Measurements from ENCODE around the gene PLA2G2C. TPM values are rescaled to one million over a fixed set of nuclear protein-coding genes. Genes with fewer than 3 reads are reported as not detected.

The PLA2G2C gene
- total RNA-seq, 4 donors from 2014 or later, result 0.31 to 0.81 TPM; not detected in 2

GRCh38 chr1:20123722-20124455 is 62.4 kb downstream of the PLA2G2C start:
- TF ChIP-seq POLR2A (IDR thresholded peaks at IDR 0.05) (no peak), EP300 (IDR thresholded peaks at IDR 0.05) (no peak), POLR2AphosphoS5 (IDR thresholded peaks at IDR 0.05) (no peak), CTCF (IDR thresholded peaks at IDR 0.05) (no peak)
- ATAC-seq, result no peak

GRCh38 chr1:20120796-20121195 is 65.5 kb downstream of the PLA2G2C start:
- H3K27ac ChIP-seq, result no peak overlapping the region
- no peak overlapping the region for H3K4me3 ChIP-seq
- no peaks in the 10 kb centered on the region for H3K36me3 ChIP-seq
- H3K4me1 ChIP-seq, result peaks cover 0 to 13% (median 0%) of the 10 kb centered on the region in 3 donors
- 76 to 90% methylated on average over 2 to 4 of the region's 4 CpGs for WGBS, 2 donors (ENCODE audit: low coverage in 1 of 2)
- no peaks in the 10 kb centered on the region for H3K9me3 ChIP-seq
- TF ChIP-seq EP300 (IDR thresholded peaks at IDR 0.05) (no peak), CTCF (IDR thresholded peaks at IDR 0.05) (no peak), POLR2AphosphoS5 (IDR thresholded peaks at IDR 0.05) (no peak), POLR2A (IDR thresholded peaks at IDR 0.05) (no peak)
- no peaks in the 10 kb centered on the region for H3K27me3 ChIP-seq
- ATAC-seq, result no peak

More at GRCh38 chr1:20123722-20124455, 62.4 kb downstream of the PLA2G2C start:
- Histone ChIP-seq H3K4me1 (peaks cover 0 to 13% (median 0%) of the 10 kb centered on the region in 3 donors), H3K4me3 (no peak overlapping the region), H3K9me3 (no peaks in the 10 kb centered on the region), H3K27me3 (no peaks in the 10 kb centered on the region), H3K36me3 (no peaks in the 10 kb centered on the region), H3K27ac (no peak overlapping the region)
- 55 to 60% methylated on average over 9 to 10 of the region's 10 CpGs for WGBS, 2 donors (ENCODE audit: low coverage in 1 of 2)

- Histone ChIP-seq H3K27ac (no peak within 1 kb of the TSS), H3K9me3 (no peaks in the 10 kb centered on the region), H3K4me3 (no peak within 1 kb of the TSS), H3K4me1 (peaks cover 0 to 6% (median 0%) of the 10 kb centered on the region in 3 donors), H3K36me3 (no peaks in the 10 kb centered on the region), H3K27me3 (no peaks in the 10 kb centered on the region)
- no peak for ATAC-seq
- no CpG with 5 or more reads among the region's 2 CpGs for WGBS, 2 donors (ENCODE audit: low coverage in 1 of 2)
- no peak for TF ChIP-seq POLR2A (IDR thresholded peaks at IDR 0.05)
- TF ChIP-seq CTCF (IDR thresholded peaks at IDR 0.05), result no peak
- TF ChIP-seq EP300 (IDR thresholded peaks at IDR 0.05), result no peak
- no peak for TF ChIP-seq POLR2AphosphoS5 (IDR thresholded peaks at IDR 0.05)
Observed at GRCh38 chr1:20119347-20119746, 67.0 kb downstream of the PLA2G2C start, which contains the start of gene PLA2G2D. PLA2G2D (minus strand) TSS chr1:20119536; CDS start chr1:20119498, 38 bp downstream.

GRCh38 chr1:20117236-20117635 is 69.1 kb downstream of the PLA2G2C start:
- Histone ChIP-seq H3K27ac (no peak overlapping the region), H3K36me3 (no peaks in the 10 kb centered on the region), H3K27me3 (peaks cover 5% of the 10 kb centered on the region), H3K4me1 (no peaks in the 10 kb centered on the region), H3K4me3 (no peak overlapping the region), H3K9me3 (no peaks in the 10 kb centered on the region)
- ATAC-seq, result no peak
- TF ChIP-seq POLR2AphosphoS5 (IDR thresholded peaks at IDR 0.05) (no peak), CTCF (IDR thresholded peaks at IDR 0.05) (no peak), POLR2A (IDR thresholded peaks at IDR 0.05) (no peak), EP300 (IDR thresholded peaks at IDR 0.05) (no peak)

DNA sequence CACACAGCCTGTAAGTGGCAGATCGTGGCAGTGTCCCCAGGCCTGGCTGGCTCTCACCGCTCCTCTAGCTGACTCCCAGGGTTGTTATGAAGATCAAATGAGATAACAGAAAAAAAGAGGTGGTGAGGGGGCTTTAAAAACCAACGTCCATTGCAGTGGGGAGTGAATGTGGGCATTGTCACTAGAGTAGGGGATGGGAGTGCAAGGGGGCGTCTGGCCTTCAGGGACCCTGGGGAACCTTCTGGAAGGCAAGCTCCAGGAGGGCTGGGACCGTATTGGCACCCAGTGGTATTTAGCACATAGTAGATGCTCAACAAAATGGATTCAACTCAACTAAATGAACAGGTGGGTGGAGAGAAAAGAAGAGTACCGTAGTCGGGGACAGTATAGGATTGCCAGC is 70.4 kb downstream of the PLA2G2C start:
- ATAC-seq, result no peak
- H3K27ac ChIP-seq, result no peak overlapping the region
- TF ChIP-seq POLR2A (IDR thresholded peaks at IDR 0.05) (no peak), EP300 (IDR thresholded peaks at IDR 0.05) (no peak), CTCF (IDR thresholded peaks at IDR 0.05) (no peak), POLR2AphosphoS5 (IDR thresholded peaks at IDR 0.05) (no peak)

More for the DNA sequence above, 70.4 kb downstream of the PLA2G2C start:
- no peaks in the 10 kb centered on the region for H3K36me3 ChIP-seq
- no peaks in the 10 kb centered on the region for H3K9me3 ChIP-seq
- H3K4me1 ChIP-seq, result no peaks in the 10 kb centered on the region
- 71 to 96% methylated on average over 3 to 4 of the region's 7 CpGs for WGBS, 2 donors (ENCODE audit: low coverage in 1 of 2)
- H3K4me3 ChIP-seq, result no peak overlapping the region
- peaks cover 5% of the 10 kb centered on the region for H3K27me3 ChIP-seq
